HUES48 (cell line): ENCODE data around the gene IGF2BP2.

Source experiments
- H3K27ac ChIP-seq: one replicate; pipeline ENCODE4 v1.7.0; 2013; ENCODE audit warnings: low read depth, low read length, inconsistent platforms
- H3K27me3 ChIP-seq: 2 replicates; pipeline ENCODE4 v1.6.1; 2013; ENCODE audit warnings: mild to moderate bottlenecking, low read length; ENCODE audit not compliant: control insufficient read depth, insufficient read depth
- H3K36me3 ChIP-seq: 2 replicates; pipeline ENCODE4 v1.6.1; 2013; ENCODE audit warnings: low read length; ENCODE audit not compliant: control insufficient read depth, insufficient read depth
- H3K4me1 ChIP-seq: 2 replicates; pipeline ENCODE4 v1.6.1; 2013; ENCODE audit warnings: mild to moderate bottlenecking, low read length; ENCODE audit not compliant: control insufficient read depth, insufficient read depth
- H3K4me3 ChIP-seq: 2 replicates; pipeline ENCODE4 v1.5.1; 2013; ENCODE audit warnings: mild to moderate bottlenecking, low read depth, low read length
- H3K9ac ChIP-seq: 2 replicates; pipeline ENCODE4 v1.6.1; 2013; ENCODE audit warnings: mild to moderate bottlenecking, low read depth, low read length, moderate library complexity
- H3K9me3 ChIP-seq: 2 replicates; pipeline ENCODE4 v1.6.1; 2013; ENCODE audit warnings: low read length; ENCODE audit not compliant: control insufficient read depth, insufficient read depth

The IGF2BP2 gene

DNA sequence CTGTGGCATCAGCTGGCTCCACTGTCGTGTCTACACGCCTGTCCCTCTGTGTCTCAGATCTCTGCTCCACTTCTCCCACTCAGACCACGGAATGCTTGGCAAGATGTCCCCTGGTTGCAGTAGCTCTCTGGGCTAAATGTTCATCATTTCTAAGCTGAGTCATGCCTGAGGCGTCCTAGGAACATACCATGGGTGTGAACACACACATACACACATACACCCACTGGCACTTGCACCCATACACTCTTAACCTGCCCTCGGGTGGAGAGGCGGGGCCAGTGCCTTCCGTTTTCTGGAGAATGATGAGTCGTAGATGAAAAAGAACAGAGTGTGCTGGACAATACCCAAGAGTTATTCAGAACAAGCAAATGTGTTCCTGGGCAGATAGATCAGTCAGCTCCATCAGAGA is 166.3 kb downstream of the IGF2BP2 start:
- Histone ChIP-seq H3K4me3 (no peak overlapping the region), H3K27ac (no peak overlapping the region), H3K9ac (no peak overlapping the region), H3K4me1 (peaks cover 8% of the 10 kb centered on the region; the same call in 1 of the 2 replicates), H3K36me3 (peaks cover 53% of the 10 kb centered on the region), H3K9me3 (no peaks in the 10 kb centered on the region), H3K27me3 (no peaks in the 10 kb centered on the region)

DNA sequence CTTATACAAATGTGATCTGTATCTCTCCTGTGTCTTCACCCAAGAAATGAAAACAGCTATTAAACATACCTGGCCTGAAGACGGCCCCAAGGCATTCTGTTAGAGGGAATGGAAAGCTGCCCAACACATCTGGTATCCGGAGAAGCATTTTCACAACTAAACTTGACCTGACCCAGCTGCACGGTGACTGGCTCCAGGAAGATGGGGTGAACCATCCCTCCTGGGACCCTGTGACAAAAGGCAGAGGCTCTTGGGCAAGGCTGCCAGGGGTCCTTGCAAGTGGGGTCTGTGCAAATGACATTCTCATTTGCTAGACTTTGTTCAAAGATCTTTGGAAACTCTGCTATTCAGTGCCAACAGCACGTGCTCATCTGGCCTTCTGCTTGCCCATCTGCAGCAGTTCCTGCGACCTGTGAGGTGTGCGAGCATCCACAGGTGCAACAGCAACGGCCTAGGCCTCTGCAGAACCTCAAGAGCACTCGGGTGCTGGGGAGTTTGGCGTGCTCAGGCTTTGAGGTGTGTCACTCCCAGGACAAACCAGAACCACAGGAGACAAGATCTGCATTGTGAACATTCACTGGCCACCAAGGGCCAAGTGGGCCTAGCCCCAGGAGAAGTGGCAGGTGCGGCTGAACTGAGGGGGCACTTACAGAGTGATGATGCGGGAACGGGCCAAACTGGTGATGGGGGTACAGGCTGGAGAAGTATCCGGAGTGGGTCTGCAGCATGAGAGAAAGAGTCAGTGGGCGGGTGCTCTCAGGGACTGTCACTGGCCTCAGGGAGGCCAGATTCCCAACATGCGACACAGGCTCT is 166.9 kb downstream of the IGF2BP2 start:
- H3K27ac ChIP-seq, result no peak overlapping the region

DNA sequence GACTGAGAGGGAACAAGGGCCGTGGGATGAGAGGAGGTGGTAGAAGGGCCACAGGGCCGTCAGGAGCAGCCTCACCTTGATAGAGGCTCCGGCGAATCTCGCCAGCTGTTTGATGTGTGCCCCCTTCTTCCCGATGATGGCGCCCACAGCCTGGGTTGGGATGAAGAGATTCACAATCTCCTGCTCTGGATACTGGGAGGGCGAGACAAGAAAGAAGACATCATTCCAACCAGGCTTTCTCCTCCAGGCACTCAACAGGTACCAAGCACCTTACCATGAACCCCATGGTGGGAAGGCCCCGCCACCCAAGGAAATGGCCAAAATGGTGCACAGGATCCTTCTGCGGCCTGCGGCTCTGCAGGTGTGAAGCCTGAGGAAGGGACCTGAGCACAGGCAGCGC is 167.6 kb downstream of the IGF2BP2 start:
- H3K36me3 ChIP-seq, result peaks cover 64% of the 10 kb centered on the region
- no peaks in the 10 kb centered on the region for H3K9me3 ChIP-seq
- no peaks in the 10 kb centered on the region for H3K27me3 ChIP-seq
- peaks cover 8% of the 10 kb centered on the region; the same call in 1 of the 2 replicates for H3K4me1 ChIP-seq
- no peak overlapping the region for H3K27ac ChIP-seq
- H3K9ac ChIP-seq, result no peak overlapping the region
- no peak overlapping the region for H3K4me3 ChIP-seq

More for the DNA sequence above, 166.9 kb downstream of the IGF2BP2 start:
- Histone ChIP-seq H3K36me3 (peaks cover 57% of the 10 kb centered on the region), H3K9ac (no peak overlapping the region), H3K4me1 (peaks cover 8% of the 10 kb centered on the region; the same call in 1 of the 2 replicates), H3K4me3 (no peak overlapping the region), H3K9me3 (no peaks in the 10 kb centered on the region), H3K27me3 (no peaks in the 10 kb centered on the region)

DNA sequence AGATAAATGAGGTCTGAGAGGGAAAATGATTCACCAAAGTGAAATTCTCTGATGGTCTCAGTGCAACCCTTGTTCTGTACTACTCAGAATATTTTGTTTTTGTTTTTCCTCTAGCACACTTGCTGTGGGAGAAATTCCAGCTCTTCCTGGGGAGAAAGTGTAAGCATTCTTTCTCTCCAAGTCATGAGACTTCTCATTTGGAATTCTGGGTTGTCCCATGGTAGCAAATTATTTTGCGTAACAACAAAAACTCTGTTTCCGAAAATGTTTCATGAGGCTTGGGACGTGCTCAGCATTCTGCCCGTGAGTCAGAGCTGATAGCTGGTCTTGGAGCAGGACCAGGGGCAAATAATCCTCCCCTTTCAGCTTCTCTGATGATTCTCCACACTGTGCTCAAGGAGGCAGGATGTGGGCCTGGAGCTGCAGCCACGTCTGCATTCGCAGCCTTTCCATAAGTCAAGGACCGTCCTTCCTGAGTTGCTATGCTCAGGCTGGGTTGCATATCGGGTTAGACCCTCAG is 168.5 kb downstream of the IGF2BP2 start:
- H3K36me3 ChIP-seq, result peaks cover 72% of the 10 kb centered on the region
- H3K9me3 ChIP-seq, result no peaks in the 10 kb centered on the region
- H3K27ac ChIP-seq, result no peak overlapping the region
- H3K4me1 ChIP-seq, result peaks cover 8% of the 10 kb centered on the region; the same call in 1 of the 2 replicates
- no peaks in the 10 kb centered on the region for H3K27me3 ChIP-seq
- H3K9ac ChIP-seq, result no peak overlapping the region
- H3K4me3 ChIP-seq, result no peak overlapping the region

DNA sequence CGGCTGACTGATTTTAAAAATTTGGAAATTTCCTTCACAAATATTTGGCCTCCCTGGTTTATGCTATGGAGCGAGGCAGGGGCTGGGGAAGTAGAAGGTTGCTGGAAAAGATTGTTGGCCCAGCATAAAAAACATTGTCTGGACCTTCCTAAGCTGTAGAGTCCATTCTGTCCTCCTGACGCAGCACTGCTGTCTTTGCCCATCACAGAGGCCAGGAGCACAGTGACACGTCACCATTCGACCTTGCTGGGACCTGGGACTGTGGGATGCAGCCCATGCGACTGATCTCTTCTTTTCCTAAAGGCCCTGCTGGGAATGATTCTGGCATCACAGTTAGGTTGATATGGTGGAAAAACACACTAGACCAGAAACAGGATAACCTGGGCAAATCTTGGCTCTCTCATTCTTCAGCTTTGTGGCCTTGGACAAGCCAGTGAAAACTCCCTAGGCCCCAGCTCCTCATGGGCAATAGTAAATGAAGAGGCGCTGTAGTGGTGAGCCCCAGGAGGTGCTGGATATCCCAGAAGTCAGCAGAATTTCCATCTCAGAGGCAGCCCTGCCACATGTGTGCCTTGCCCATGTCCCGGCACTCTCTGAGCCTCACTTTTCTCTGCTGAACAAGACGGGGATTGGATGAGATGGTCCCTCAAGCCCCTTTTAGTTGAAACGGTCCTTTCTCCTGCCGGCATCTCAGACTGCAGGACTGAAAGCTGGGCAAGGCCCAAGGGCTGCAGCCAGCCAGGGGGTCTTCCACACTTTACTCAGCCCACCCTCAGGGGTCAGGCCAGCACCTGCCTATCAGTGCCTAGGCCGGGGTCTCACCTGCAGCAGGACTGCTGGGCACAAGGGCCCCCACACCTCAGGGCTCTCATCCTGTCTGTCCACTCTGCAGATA is 169.2 kb downstream of the IGF2BP2 start:
- Histone ChIP-seq H3K9ac (no peak overlapping the region), H3K4me3 (no peak overlapping the region), H3K9me3 (no peaks in the 10 kb centered on the region), H3K27ac (no peak overlapping the region), H3K36me3 (peaks cover 79% of the 10 kb centered on the region), H3K4me1 (peaks cover 5% of the 10 kb centered on the region; the same call in 1 of the 2 replicates), H3K27me3 (no peaks in the 10 kb centered on the region)

DNA sequence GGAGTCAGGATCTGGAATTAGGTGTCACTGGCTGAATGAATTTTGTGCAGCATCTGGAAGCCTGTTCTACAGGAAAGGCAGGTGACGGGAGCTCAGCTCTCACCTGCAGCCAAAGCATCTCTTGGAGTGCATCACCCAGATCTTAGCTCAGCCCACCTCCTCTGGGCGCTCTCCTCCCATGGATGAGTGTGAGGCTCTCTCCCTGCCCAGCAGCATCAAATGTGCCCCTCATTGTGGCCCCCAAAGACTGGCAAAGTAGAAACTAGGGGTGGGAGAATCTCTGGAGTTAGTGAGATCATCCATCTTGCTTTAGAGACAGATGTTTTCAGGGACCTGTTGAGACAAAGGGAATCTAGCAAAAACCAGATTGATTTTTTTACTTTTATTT is 170.1 kb downstream of the IGF2BP2 start:
- Histone ChIP-seq H3K27ac (no peak overlapping the region), H3K4me1 (no peaks in the 10 kb centered on the region), H3K36me3 (peaks cover 85% of the 10 kb centered on the region), H3K9me3 (no peaks in the 10 kb centered on the region), H3K9ac (no peak overlapping the region), H3K4me3 (no peak overlapping the region), H3K27me3 (no peaks in the 10 kb centered on the region)

DNA sequence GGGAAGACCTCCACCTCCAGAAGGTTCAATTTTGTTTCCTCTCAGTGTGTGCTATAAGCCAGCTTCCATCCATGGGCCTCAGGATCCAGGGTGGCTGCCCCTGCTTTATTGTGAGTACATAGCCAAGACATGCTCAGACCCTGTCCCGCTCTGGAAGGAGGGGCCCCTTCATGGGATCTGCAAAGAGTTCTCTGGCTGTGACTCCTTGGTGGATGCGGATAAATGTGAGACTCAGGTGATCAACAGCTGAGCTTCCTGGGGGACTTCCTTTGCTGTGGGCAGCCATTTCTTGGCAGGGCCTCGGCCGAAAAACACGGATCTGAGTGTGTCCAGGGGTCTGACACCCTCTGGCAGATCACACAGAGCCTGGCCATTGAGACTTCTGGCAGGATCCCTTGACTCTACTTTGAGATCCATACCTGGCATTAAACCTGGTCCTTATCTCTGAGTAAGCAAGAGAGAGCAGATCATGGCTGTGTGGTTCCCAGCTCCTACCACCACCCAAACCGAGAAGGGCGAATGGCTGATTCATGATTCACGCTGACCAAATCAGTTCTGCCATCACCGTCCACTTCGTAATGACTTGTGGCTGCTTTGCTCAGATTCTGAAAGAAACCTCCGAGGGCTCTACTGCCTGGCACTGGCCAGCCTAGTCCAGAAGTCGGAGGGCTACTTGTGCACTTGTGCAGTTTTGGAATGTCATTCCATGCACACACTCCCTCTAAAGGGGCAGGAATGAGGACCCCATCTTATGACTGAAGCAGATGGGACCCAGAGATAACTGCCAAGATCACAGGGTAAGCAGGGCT is 170.7 kb downstream of the IGF2BP2 start:
- Histone ChIP-seq H3K9ac (no peak overlapping the region), H3K4me3 (no peak overlapping the region), H3K27ac (no peak overlapping the region), H3K9me3 (no peaks in the 10 kb centered on the region), H3K36me3 (peaks cover 91% of the 10 kb centered on the region), H3K27me3 (no peaks in the 10 kb centered on the region), H3K4me1 (no peaks in the 10 kb centered on the region)

DNA sequence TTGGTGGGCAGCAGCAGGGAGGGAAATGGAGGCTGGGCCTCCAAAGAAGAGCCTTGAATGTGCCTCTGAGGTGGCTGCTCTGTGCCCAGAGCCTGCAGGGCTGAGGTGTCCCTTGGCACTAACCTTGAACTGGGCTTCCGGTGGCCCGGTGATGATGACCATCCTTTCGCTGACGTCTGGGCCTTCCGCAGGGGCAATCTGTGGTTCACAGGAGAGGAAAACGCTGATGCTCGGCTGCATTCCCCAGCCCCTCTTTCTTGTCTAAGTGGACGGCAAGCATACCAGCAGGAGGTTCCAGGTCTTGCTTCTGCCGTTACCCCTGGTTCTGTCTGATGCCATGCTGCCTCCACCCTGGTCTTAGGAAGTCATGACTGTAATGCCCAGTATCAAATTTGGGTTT is 172.9 kb downstream of the IGF2BP2 start:
- no peak overlapping the region for H3K27ac ChIP-seq
- peaks cover 94% of the 10 kb centered on the region for H3K36me3 ChIP-seq
- H3K4me1 ChIP-seq, result peaks cover 5% of the 10 kb centered on the region
- no peak overlapping the region for H3K4me3 ChIP-seq
- H3K9me3 ChIP-seq, result no peaks in the 10 kb centered on the region
- no peak overlapping the region for H3K9ac ChIP-seq
- no peaks in the 10 kb centered on the region for H3K27me3 ChIP-seq

DNA sequence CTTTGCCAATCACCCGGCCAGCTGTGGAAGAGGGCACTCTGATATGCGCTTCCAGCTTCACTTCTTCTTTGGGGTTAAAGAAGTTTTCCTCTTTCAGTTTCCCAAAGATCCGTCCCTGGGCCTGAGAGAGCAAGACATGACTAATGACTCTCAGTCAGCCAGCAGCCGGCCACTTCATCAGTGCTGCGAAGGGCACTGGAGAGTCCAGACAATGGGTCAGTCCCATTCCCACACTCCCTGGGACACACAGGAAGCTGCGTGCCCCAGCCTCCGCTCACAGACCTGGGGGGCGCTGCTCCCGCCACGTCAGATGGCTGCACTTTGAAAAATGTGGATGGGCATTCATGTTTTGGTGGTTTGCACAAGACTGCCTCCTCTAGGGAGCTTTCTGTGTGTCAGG is 175.4 kb downstream of the IGF2BP2 start:
- Histone ChIP-seq H3K9ac (no peak overlapping the region), H3K27me3 (no peaks in the 10 kb centered on the region), H3K27ac (no peak overlapping the region), H3K36me3 (peaks cover 95% of the 10 kb centered on the region), H3K4me1 (peaks cover 22% of the 10 kb centered on the region), H3K9me3 (no peaks in the 10 kb centered on the region), H3K4me3 (no peak overlapping the region)

DNA sequence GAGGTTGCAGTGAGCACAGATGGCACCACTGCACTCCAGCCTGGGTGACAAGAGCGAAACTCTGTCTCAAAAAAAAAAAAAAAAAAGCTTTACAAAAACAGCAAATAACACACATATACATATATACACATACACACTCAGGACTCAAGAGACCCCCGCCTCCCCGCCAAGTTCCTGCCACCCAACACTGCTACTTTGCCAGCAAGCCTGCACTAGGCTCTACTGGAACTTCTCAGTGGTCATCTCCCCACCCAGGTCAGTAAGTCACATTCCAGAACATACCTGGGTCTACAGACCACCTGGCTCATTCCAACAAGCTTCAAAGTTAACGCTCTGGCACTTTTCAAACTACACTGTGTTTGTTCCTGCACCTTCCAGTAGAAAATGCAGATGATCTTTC is 176.4 kb downstream of the IGF2BP2 start:
- Histone ChIP-seq H3K36me3 (peaks cover 89% of the 10 kb centered on the region), H3K9me3 (no peaks in the 10 kb centered on the region), H3K4me1 (peaks cover 22% of the 10 kb centered on the region), H3K9ac (no peak overlapping the region), H3K27ac (no peak overlapping the region), H3K27me3 (no peaks in the 10 kb centered on the region), H3K4me3 (no peak overlapping the region)
